Hypothalamus (tissue), 51 donors: ENCODE data around the gene SP140L.
"Not testable (repeated sequence)": the region's sequence is repeated elsewhere in the genome, so short reads cannot be mapped to it uniquely, and the experiment has no call there.

Source experiments
- DNase-seq, 51 donors: peaks; one replicate each; lab custom pipeline; 2025; lab: John Stamatoyannopoulos, UW

The SP140L gene

DNA sequence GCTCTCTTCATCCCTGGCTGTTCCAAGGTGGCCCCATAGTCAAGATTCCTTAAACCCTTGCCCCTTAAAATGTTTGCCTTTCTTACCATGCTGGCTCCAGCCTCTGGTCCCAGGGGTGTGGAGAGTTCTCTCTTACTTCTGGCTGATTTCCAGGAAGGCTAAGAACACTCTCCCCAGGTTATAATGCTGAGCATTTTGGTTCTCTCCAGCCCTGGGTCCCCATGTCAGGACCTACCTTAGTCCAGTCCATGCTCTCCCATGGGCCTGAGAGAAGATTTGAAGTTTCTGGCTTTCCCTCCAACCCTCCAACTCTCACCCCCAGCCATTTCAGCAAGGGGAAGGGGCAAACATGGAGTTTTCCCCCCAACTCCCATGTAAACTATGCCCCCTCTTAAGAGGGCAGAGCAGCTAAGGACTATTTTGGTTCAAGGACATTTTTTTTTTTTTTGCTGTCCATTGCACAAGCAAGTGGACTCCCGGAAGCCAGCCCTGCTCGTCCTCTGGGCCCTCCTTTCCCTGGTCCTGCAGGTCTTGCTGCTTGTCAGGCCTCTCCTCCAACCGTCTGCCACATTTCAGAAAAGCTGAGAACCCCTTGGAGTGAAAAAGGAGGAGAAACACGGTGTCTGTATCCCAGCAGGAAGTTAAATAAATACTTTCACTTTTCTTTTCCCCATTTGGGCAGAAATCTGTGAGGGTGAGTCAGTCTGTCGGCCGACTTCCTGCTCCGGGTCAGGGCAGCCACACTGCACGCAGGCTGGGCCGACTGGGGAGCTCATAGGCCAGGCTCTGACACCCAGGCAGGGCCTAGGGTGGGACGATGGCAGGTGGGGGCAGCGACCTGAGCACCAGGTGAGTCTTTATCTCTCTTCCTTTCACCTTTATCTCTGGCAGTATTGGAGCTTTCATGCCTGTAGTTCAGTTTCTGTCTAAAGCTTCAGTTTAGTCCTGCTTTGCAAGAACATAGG lies at the start of gene SP140L:
TSS of gene SP140L (plus strand) at position 741 of the 965 bp plus-strand sequence. CDS start at position 818, 77 bp downstream.
- peak in 17 of 51 donors; percentile 4 to 40 (median 16) for DNase-seq

DNA sequence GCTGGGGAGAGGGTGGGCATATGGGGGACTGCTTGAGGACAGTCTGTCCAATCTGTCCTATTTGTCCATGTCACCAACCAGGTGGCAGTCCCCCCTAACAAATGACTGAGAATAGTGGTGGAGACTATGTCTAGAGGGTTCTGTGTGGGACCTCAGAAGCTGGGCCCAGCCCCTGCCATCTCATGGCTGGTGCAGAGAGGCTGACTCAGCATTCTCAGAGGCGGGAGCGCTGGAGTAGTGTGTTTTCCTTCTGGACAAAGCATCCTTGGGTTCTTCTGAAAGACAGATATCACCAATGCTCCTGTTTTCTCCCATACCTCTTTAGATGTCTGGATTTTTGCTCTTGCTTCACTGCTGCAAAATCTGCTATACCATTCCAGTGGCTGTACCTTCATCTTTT lies 44.1 kb upstream of the SP140L start:
- DNase-seq: no peak

GRCh38 chr2:230286048-230286447 lies 40.9 kb upstream of the SP140L start:
- no peak for DNase-seq

GRCh38 chr2:230289311-230289710 lies 37.7 kb upstream of the SP140L start:
- not testable (repeated sequence) for DNase-seq

DNA sequence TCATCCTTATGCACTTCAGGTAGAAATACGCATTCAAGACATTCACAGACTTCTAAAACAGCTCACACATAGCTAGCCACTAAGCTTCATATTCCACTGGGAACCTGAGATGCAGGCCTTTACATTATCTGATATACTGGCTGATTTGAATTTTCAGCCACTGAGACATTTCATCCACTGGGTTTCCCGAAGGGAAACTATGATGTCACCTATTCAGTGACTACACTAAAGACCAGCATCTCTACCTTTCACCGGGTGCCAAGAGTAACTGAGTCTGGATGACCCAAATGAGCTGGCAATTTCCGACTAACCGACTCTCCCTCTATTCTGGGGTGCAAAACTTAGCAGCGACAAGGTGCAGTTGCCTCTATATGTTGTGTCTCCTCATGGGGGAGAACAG lies 31.8 kb upstream of the SP140L start:
- no peak for DNase-seq

- DNase-seq: no peak
Measured at GRCh38 chr2:230296917-230297316, 30.1 kb upstream of the SP140L start.

GRCh38 chr2:230299618-230300017 lies 27.4 kb upstream of the SP140L start:
- no peak for DNase-seq

GRCh38 chr2:230305416-230306275 lies 21.3 kb upstream of the SP140L start:
- DNase-seq: no peak

DNA sequence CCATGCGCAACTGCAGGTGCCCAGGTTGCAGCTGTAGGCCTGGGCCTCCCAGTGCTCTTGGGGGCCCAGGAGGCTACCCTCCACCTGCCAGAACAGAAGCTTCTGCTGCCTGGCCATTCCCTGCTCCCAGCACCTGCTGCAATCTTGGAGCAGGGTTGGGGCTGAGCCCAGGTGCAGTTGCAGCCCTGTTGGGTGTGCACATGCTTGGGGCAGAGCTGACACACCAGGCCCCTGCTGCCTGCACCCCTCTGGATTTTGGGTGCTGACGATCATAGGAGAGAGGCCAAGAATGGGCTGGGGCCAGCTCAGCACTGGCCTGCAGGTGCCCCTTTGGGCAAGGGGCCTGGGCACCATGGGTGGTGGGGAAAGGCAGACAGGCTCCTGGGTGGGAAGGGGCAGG lies 20.5 kb upstream of the SP140L start:
- DNase-seq: no peak

GRCh38 chr2:230307485-230307884 lies 19.5 kb upstream of the SP140L start:
- DNase-seq: no peak

DNA sequence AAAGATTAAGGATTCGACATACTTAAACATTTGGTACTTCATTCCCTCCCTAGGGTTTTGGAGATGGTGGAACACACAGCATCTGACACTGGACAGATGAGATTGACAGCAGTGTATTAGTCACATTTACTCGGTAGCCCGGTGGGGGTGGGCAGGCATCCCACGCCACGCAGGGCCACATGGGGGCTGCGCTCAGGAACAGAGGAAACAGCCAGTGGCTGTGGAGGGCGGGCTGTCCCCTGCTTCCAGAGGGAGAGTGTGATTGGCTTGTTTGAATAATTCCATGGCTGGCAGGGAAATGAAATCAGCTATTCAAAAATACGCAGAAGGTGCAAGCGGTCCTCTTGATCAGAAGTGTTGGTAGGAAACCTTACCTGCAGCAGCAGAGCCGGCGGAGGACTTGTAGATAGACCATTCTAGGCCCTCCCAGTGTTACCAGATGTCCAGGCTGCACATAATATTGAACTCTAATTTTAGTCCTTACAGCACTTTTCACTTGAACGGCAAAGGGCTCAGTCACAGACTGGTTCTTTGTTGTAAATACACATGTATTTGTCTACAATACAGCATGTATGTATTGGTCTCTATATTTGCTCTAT lies 18.5 kb upstream of the SP140L start:
- no peak for DNase-seq

DNA sequence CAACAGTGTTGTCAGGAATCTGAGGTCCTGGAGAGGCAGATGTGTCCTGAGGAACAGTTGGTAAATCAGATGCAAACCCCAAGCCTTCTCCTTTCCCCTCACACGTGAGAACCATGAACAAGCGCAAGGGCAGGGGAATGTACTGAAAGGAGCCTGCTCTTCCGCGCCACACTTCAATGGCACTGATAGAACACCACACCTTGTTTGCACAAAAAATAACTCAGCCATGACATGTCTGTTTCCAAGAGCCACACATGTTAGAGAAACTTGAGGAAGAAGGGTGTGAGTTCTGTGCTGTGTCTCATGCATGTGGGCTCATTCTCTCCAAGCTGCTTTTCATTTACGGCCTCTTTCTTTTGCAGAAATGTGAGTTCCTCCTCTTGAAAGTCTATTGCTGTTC lies 16.2 kb upstream of the SP140L start:
- DNase-seq: not testable (repeated sequence)

DNA sequence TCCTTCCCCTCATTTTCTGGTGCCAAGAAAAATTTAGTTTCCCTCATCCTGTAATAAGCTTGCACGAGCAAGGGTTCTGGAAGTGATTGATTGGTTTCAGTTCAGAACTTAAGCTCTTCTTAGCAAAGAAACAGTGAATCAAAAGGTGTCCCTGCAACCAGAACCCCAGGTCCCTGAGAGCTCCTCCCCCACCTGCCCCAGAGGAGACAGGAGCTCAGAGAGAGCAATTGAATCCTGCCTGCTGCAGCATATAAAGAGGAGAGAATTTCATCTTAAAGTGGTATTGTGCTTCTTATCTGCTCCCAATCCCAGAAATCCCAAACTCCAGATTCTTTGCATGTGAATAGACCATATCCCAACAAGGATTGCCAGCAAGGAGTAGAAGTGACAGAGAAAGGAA lies 15.4 kb upstream of the SP140L start:
- not testable (repeated sequence) for DNase-seq

- DNase-seq: no peak
Measured at GRCh38 chr2:230312638-230313037, 14.4 kb upstream of the SP140L start.

DNA sequence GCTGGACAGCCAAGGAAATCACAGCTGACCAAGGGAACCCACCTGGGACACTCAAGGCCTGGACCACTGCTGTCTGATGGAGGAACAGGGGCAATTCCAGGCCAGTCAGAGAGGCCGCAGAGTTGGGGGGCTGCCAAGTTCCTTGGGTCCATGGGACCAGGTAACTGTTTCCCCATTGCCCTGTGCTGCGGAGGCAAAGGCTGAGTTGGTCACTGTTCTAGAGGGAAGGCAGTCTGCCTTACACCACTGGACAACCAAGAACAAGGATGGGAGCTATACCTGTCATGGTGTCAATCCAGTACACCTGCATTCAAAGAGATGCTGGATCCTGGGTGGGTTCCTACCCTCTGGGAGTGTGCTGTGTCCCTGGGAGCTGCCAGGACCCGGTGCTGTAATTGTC lies 9.6 kb upstream of the SP140L start:
- no peak for DNase-seq

DNA sequence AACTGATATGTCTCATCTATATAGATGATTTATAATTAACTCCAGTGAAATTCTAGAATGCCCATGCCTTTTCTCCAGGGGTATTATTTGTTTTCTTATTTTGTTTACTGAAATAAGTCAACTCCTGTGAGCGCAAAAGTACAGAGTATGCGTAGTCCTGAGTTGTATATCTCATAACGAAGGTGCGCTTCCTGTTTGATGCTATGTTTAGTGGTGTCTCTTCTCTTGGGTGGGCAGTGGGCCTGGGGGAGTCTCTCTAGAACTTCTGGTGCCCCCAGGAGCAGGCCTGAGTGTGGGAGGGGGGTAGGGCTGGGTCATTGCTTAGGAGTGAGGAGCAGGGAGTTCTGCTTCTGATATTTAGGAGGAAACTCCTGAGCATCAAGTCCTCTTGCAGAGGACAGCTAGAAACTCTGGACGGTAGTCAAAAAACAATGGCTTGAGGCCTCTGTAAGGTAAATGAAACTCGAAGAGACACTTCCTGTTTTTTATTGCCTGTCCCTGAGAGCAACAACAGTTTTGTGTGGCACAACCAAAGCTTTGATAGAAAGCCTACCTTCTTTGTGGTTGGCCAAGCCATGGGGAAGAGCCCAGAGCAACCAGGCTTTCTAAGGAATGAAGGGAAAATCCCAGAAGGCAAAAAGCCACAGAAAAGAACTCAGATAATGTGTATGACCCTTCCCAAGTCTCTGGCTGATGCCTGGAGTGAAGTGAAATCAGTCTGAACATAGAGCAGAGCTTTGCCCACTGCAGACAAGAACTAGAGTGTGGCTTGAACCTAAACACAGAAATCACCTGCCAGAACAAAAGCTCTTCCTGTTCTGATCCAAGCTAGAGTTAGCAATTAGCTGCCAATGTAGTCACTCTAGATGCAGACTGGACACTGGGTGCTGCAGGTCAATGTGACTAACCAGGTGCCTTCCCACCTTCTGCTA lies 8.5 kb upstream of the SP140L start:
- no peak for DNase-seq

DNA sequence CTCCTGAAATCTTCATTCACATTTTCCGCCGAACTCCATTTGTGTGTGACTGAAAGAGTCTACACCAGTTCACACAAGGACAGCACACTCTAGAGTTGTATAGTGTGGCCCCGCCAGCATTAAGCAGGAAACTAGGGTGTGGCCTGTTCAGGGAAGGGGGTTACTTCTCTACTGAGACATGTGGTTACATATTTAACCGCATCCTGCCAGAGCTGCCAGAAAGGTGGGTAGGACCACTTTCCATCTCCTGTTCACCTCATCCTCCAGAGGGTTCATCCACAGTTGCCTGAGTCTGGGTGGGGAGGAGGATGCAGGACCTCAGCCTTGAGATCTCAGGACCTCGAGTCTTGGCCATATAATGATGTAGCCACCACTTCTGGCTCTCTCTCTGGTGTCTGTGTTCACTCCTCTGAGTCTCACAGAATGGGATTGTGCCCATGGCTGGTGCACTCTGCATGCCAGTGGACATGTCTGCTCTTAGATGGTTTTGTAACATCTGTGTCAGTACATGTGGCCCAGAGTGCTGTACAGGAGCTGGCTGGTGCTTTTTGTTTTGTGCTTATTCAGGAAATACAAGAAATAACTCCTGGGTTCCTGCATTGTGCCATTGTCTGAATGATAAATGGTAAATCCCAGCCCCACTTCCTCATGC lies 7.7 kb upstream of the SP140L start:
- no peak for DNase-seq

DNA sequence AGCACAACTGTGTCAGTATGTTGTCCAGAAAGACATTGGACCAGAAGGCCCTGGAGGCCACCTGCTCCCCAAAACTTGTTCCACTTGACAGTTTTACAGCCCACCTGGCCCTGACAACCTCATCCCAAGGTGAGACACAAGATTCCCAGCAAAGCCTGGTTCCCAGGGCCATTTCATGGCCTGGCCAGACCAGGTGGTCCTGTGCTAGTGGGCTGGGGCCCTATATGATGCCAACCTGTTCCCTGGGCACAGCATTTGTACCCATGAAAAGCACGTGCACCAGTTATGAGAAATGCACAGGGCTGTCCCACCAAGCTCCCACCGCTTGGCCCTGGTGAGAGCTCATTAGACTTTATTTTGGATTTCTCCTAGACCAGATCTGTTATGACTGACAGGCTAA lies 6.0 kb upstream of the SP140L start:
- DNase-seq: no peak
